ENCODE results near the gene LRRC74B.
"Not testable (repeated sequence)": the region's sequence is repeated elsewhere in the genome, so short reads cannot be mapped to it uniquely, and the experiment has no call there.

The LRRC74B gene

GRCh38 chr22:21054714-21055563 lies 9.2 kb downstream of the LRRC74B start:
- no peak overlapping the region for H3K27ac ChIP-seq
- TF ChIP-seq CTCF (IDR thresholded peaks at IDR 0.05) (no peak), ZFX (IDR thresholded peaks at IDR 0.05; ENCODE audit: borderline replicate concordance) (no peak)

- TF ChIP-seq ZFX (IDR thresholded peaks at IDR 0.05; ENCODE audit: borderline replicate concordance) (no peak), CTCF (IDR thresholded peaks at IDR 0.05) (no peak)
- no peak overlapping the region for H3K27ac ChIP-seq
Observed at GRCh38 chr22:21055564-21055834, 9.8 kb downstream of the LRRC74B start.

- H3K27ac ChIP-seq: no peak overlapping the region
- TF ChIP-seq CTCF (IDR thresholded peaks at IDR 0.05) (no peak), ZFX (IDR thresholded peaks at IDR 0.05; ENCODE audit: borderline replicate concordance) (no peak)
Observed at GRCh38 chr22:21055880-21056319, 10.2 kb downstream of the LRRC74B start.

- not testable (repeated sequence) for H3K27ac ChIP-seq
Observed at GRCh38 chr22:21060363-21060762, 14.6 kb downstream of the LRRC74B start.

- H3K27ac ChIP-seq: not testable (repeated sequence)
Observed at GRCh38 chr22:21061660-21062321, 16.0 kb downstream of the LRRC74B start.

- H3K27ac ChIP-seq: not testable (repeated sequence)
Observed at GRCh38 chr22:21064425-21064824, 18.7 kb downstream of the LRRC74B start.

GRCh38 chr22:21064917-21065864 lies 19.4 kb downstream of the LRRC74B start:
- no peak for TF ChIP-seq ZFX (IDR thresholded peaks at IDR 0.05; ENCODE audit: borderline replicate concordance)
- TF ChIP-seq CTCF (IDR thresholded peaks at IDR 0.05): no peak
- no peak overlapping the region for H3K27ac ChIP-seq

GRCh38 chr22:21067075-21067900 lies 21.5 kb downstream of the LRRC74B start:
- no peak overlapping the region for H3K27ac ChIP-seq
- TF ChIP-seq CTCF (IDR thresholded peaks at IDR 0.05): no peak
- no peak for TF ChIP-seq ZFX (IDR thresholded peaks at IDR 0.05; ENCODE audit: borderline replicate concordance)

Measured in 22Rv1 (cell line).